GM12874 (cell line): ENCODE measurements around the gene RIN3.

Experiments
- TF ChIP-seq, protein P1 (sequence below): IDR thresholded peaks from 2 replicates; pipeline ENCODE4 v1.5.1; 2011; ENCODE audit warnings: low read depth, mild to moderate bottlenecking, control low read depth, low read length, moderate library complexity; ENCODE audit not compliant: insufficient read depth

Gene RIN3

DNA sequence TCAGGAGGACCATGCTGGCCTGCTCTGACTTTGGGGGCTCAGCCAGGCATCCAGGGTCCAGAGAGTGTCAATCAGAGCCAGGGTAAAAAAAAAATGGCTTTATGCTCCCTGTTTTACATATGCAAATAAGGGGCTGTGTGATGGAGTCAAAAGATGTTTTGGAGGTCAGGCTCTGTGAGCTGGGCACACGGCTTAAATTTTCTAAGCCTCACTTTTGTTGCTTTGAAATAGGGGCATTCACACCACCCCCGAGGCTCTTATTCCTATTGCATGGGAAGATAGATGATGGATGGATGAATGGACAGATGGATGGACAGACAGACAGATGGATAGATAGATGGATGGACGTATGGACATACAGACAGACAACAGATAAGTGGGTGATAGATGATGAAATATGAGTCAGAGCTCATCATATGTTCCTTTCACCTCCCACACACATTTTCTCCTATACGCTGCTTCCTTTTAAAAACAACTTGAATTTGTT is 42.7 kb downstream of the RIN3 start:
- TF ChIP-seq, protein P1, sequence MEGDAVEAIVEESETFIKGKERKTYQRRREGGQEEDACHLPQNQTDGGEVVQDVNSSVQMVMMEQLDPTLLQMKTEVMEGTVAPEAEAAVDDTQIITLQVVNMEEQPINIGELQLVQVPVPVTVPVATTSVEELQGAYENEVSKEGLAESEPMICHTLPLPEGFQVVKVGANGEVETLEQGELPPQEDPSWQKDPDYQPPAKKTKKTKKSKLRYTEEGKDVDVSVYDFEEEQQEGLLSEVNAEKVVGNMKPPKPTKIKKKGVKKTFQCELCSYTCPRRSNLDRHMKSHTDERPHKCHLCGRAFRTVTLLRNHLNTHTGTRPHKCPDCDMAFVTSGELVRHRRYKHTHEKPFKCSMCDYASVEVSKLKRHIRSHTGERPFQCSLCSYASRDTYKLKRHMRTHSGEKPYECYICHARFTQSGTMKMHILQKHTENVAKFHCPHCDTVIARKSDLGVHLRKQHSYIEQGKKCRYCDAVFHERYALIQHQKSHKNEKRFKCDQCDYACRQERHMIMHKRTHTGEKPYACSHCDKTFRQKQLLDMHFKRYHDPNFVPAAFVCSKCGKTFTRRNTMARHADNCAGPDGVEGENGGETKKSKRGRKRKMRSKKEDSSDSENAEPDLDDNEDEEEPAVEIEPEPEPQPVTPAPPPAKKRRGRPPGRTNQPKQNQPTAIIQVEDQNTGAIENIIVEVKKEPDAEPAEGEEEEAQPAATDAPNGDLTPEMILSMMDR = no peak

- TF ChIP-seq, protein P1 = no peak
These were observed 43.4 kb downstream of the RIN3 start for GRCh38 chr14:92556863-92557543.

DNA sequence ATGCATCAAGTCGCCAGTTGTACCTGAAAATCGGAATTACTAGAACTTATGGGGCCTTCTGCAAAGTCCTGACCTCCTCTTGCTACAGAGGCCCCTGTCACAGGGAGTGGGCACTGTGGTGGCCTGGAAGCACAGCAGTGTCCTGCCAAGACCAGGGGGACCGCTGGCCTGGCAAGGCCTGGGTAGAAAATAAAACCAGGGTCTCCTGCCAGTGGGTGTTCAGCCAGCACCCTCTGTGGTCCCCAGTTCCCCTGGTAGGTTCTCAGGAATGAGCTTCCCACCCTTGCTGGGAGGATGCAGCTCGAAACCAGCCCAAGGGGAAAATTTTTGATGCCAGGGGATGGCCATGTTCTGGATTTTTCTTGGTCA is 43.9 kb downstream of the RIN3 start:
- TF ChIP-seq, protein P1 = no peak

DNA sequence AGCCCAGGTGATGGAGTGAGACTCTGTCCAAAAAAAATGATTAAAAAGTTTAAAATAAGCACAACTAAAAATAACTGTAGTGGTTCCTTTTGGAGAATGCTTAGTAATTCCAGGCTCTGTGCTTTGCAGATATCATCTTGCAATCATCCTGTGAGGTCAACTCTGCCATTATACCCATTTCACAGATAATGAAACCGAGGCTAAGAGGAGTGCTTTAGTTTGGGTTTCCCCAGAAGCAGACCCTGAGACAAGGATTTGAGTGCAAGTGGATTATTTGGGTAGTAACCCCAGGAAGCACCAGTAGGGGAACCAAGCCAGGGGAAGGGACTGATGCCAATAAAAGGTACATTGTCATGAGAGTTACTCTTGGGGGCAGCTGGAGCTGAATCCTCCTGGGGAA is 44.7 kb downstream of the RIN3 start:
- TF ChIP-seq, protein P1 = 0 out of 2 replicates have a peak, but pooled peaks have one; percentile 3

DNA sequence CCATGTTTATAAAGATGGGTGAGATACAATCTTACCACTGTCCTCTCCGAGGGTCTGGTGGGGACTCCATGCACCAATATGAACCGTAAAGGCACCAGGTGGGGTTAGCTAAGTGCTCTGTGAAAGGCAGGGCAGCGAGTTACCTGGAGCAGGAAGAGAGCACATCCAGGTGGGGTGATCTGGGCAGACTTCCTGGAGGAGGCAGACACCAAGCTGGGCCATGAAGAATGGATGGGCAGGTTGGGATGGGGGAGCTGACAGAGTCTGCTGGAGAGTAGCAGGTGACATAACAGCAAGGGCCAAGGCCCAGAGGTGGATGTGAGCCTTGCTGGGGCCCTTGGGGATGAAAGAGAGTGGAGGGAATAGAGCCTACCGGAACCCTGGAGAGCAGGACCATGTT is 45.9 kb downstream of the RIN3 start:
- TF ChIP-seq, protein P1 = no peak

DNA sequence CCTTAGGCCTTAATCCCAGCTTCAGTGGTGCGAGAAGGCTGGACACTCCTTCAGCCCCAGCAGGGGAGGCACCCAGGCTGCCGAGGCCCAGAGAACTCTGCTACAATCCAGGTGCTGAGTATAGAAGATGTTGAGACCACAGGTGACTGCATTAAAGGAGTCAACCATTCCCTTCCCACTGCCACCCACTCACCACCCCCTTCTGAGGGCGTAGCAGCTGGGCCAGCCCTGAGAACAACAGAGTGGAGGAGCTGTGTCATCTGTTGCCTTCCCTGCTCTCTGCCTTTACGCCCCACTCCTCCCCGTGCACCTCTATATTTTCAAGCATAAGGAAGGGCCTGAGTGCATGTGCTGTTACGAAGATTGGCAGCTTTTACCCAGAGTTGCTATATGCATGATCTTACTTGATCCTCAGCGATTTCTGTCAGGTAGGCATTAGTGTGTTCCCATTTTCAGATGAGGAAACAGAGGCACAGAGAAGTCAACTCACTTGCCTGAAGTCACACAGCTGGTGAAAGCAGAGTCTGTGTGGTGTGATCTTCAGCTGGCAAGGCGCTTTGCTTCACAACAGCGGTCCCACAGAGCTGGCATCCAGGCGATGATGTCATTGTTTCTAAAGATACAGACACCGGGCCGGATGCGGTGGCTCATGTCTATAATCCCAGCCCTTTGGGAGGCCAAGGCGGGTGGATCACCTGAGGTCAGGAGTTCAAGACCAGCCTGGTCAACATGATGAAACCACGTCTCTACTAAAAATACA is 46.7 kb downstream of the RIN3 start:
- TF ChIP-seq, protein P1 = no peak

- TF ChIP-seq, protein P1 = no peak
These were observed 48.4 kb downstream of the RIN3 start for GRCh38 chr14:92561906-92562479.
